Stimulated activated CD4-positive, alpha-beta T cell treated with anti-CD3 and anti-CD28 coated beads, Interleukin-1b, Interleukin-23, amount 100 ng/mL, for 1 hour (primary cell): Measurements from ENCODE around the gene RBM38.

ENCODE experiments used
- DNase-seq, 2 donors: peaks; one replicate each; pipeline ENCODE4 v3.0.0-alpha.2; 2020; ENCODE audit warnings: low read depth in 2 of 2

Gene RBM38

DNA sequence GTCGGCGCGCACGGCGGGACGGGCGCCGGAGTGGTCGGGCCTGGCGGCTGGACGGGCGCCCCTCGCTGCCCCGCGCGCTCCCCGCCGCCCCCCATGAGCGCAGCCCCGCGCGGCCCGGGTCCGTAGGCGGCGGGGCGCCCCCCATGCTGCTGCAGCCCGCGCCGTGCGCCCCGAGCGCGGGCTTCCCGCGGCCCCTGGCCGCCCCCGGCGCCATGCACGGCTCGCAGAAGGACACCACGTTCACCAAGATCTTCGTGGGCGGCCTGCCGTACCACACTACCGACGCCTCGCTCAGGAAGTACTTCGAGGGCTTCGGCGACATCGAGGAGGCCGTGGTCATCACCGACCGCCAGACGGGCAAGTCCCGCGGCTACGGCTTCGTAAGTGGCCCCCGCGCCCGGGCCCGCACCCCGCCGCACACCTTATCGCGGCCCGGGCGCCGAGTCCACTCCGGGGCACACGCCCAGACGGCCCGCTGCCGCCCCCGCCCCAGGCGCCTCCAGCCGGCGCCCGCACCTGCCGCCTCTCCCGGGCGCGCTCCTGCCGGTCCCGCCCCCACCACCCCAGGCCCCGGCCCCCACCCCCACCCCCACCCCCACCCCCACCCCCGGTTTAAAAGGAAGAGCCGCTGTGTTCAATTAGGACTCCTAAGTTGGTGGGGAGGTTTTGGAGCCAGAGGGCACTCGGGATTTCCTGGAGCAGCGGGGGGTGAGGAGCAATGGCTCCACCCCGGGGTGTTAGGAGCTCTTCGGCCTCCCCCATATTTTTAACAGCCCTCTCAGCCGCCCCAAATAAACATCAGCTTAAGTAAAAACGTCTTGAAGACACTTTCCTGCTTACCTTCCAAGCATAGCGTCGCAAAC, 474 bp downstream of the RBM38 start:
- no peak for DNase-seq

DNA sequence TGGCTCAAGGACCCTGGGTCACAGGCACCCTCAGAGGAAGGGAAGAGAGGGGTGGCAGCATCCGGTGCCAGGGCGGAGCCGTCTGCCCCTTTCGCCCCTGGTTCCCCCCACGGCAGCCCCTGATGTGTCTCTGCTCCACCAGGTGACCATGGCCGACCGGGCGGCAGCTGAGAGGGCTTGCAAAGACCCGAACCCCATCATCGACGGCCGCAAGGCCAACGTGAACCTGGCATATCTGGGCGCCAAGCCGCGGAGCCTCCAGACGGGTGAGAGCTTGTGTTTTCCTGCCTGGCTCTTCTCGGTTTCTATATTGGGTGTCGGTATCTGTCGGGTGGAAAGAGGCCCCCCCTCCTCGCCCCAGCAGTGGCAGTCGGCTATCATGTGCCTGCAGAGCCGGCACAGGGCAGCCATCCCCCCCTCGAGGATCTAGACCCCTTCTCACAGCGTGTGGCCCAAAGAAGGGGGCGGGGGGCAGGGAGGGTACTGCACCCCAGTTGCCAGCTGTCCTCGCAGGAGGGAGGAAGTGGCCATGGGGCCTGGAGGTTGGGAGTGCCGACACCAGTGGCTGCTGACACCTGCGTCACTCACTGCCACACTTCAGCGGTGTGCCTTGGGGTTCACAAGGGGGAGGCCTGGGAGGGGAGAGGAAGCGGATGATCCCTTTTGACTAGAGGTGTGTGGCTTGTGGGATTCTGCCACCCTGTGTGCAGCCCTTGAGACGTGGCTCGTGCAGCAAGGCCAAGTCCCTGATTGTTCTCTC, 1.5 kb downstream of the RBM38 start:
- peak; percentile 26 to 41 for DNase-seq

GRCh38 chr20:57393321-57394120, 2.3 kb downstream of the RBM38 start:
- DNase-seq, result no peak

DNA sequence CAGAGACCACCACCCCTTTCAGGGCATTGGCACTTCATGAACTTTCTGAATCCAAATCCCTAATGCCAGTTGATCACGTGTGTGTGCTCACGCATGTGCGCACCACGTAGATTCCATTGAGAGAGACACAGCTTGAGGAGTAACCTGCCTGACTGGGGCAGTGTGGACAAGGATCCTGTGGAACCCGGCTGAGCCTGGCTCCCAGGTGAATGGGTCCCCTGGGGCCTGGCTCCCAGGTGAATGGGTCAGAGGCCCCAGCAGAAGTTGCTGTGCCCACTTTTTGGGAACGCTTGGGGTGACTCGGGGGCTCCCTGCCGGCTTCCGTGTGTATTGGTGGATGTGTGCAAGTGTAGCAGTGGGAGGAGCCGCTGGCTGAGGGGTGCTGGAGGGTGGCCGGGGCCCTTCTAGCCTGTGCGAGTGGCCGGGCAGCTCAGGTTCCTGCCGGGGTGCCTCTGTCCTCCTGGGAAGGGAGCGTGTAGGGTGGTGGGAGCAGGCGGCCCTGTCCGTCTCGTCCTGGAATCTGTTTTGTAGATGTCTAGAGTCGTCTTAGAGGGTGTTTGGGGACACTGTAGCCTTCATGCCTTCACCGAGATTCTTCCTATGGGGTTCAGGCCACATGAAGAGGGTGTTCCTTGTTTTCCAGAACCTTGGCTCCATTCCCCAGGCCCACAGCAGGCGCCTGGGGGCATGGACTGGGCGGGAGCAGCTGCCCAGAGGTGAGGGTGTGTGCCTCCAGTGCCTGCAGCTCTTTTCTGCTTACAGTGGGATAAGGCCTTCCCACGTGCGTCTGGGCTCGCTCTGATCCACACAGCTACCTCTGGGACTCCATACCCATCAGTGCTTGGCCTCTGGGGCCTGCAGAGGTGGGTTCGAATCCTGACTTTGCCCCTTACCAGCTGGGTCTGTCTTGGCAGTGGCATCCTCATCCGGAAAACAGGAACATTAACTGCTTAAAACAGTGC, 3.2 kb downstream of the RBM38 start:
- DNase-seq, result no peak

DNA sequence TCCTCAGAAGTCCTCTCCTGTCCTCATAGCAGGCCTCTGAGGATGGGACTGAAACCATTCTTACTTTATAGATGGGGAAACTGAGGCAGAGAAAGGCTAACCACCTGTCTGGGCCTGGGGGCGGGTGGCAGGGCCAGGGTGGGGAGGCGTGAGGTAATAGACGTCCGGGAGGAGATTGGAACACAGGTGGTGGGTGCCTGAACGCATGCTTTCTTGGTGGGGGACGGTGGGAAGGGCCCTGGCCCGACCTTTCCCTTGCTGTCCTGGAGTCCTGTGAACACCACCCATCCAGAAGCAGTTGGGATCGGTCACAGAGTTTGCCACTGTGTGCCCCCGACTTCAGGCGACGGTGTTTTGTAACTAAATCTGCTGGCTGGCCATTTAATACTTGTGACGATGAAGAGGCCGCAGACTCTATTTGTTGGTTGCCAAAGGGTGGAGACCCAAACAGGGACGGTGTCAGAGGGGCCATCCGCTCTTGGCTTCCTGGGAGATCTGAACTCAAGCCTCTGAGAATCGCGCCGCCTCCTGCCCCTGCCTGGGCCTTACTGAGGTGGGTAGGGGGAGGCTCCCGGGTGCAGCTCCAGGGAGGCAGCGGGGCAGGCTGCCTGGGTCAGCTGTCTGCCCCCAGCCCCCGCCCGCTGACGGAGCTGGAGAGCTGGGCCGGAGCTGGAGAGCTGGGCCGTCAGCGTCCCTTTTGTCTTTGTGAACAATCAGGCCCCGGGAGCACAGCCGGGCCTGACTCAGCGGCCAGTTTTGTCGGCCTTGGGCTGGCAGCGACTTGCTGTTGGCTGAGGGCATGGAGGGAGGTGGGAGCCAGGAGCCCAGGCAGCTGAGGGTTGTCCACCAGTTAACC, 4.1 kb downstream of the RBM38 start:
- no peak for DNase-seq

- no peak for DNase-seq
These were observed 5.2 kb downstream of the RBM38 start for GRCh38 chr20:57396212-57396983.

- no peak for DNase-seq
These were observed 5.9 kb downstream of the RBM38 start for GRCh38 chr20:57396984-57397692.

GRCh38 chr20:57397693-57398108, 6.5 kb downstream of the RBM38 start:
- no peak for DNase-seq

- DNase-seq, result peak; percentile 59 to 80
These were observed 7.1 kb downstream of the RBM38 start for GRCh38 chr20:57398231-57398821.

- DNase-seq, result no peak
These were observed 7.8 kb downstream of the RBM38 start for GRCh38 chr20:57398901-57399535.

DNA sequence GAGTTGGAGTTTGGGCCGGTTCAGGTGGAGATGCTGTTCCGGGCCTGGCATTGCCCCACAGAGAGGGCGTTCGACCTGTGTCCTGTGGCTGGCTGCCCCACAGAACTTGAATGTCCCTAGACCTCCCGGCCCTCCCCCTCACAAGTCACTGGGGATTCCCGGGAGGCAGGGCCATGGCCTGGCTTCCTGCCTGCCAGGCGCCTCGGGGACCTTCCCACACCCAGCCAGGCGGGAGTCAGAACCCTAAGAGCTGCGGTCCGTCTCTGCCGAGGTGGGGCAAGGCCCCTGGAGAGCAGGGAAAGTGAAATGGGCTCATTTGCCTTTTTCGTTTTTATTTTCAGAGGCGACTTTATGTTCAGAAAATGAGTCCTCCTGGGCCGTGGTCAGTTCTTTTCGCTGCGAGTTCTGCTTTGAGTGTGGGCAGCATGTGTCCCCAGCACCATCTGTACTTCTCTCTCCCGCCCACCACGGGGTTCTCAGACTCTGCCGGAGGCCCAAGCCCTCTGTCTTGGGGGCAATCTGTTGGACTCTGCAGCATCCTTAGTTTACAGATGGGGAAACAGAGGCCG, 8.5 kb downstream of the RBM38 start:
- DNase-seq, result no peak

DNA sequence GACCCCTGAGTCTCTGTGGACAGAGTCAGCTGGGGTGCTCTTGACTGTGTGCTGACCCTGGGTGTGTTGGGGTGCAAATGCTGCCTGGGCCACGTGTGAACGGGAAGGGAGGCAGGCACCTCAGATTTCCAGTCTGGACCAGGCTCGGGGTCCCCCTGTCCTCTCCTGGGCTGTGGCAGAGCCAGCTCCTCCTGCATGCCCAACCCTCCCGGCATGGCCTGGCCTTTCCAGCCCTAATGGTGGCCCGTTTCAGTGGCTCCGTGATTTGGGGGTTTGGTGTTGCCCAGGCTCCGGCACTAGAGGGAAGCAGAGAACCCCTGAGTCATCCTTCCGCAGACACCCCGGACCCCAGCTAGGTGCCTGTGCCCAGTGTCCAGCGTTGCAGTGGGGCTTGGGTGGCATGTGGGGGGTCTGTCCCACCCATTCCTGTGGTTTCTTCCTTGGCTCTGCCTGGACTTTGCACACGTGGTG, 9.1 kb downstream of the RBM38 start:
- no peak for DNase-seq

GRCh38 chr20:57400821-57401564, 9.8 kb downstream of the RBM38 start:
- no peak for DNase-seq

- no peak for DNase-seq
These were observed 10.3 kb downstream of the RBM38 start for GRCh38 chr20:57401565-57401918.

DNA sequence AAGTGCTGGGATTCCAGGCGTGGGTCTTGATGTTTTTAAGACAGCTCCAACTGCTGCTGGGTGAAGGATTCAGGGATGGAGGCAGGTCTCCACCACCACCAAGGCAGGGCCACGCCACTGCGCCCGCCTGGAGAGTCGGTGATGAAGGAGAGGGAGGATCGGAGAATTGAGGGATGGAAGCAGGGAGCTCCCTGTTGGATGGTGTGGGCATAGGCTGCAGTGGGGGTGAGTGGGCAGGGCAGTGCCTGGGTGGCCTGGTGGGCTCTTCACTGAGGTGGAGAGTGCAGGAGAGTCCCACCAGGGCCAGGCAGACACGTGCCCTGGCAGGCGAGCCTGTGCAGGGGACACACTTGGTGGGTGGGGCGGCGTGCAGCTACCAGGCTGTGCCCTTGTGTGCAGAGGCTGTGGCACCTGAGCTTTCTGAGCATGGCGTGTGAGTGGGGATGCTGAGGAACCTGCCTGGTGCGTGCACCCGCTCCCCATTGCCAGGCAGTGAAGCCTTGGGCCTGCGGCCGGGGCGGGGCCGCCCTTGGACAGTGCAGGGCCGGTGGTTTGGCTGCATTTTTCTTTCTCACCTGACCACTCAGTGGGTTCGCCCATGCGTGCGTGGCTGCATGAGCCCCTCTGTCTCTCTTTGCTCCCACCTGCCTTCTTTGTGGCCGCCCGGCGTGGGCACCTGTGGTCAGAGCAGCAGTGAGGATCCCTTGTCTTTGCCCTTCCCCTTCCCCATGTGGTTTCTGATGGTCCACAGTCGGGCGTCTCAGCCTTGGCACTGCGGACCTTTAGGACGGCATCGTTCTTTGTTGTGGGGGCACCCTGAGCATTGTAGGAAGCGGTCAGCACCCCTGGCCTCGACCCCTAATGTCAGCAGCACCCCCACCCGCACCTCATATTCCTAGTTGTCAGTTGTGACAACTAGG, 11.3 kb downstream of the RBM38 start:
- no peak for DNase-seq

GRCh38 chr20:57403216-57403615, 12.0 kb downstream of the RBM38 start:
- no peak for DNase-seq
